Measurements from ENCODE around the gene MYO18A.
"Not testable (repeated sequence)": the region's sequence is repeated elsewhere in the genome, so short reads cannot be mapped to it uniquely, and the experiment has no call there.

Gene MYO18A

GRCh38 chr17:29180034-29180787 lies at the start of gene MYO18A:
MYO18A (minus strand) TSS chr17:29180398; CDS start chr17:29166940, 13,458 bp downstream.
- DNase-seq = peak; percentile 86

DNA sequence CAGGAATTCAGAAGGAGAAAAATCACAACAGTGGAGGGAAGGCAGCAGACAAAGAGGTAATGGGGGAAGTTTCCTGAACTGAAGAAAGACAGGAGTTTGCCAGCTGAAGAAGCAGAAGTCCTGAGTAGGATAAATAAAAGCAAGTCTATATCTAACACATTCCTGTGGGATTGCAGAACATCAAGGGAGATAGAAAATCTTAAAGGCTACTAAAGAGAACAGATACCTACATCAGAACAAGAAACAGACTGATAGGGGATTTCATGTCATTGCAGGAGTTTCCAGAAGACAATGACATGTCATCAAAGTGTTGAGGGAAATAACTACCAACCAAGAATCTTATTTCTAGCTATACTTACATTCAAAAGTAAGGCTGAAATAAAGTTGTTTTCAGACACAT lies 45.2 kb upstream of the MYO18A start:
- no peak for DNase-seq

DNA sequence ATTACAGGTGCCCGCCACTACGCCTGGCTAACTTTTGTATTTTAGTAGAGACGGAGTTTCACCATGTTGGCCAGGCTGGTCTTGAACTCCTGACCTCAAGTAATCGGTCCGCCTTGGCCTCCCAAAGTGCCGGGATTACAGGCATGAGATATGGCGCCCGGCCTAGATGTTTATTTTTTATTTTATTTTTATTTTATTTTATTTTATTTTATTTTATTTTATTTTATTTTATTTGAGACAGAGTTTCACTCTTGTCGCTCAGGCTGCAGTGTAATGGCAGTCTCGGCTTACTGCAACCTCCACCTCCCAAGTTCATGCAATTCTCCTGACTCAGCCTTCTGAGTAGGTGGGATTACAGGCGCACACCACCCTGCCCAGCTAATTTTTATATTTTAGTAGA lies 41.1 kb upstream of the MYO18A start:
- not testable (repeated sequence) for DNase-seq

- peak; percentile 82 for DNase-seq
Observed at GRCh38 chr17:29219378-29220047, 39.3 kb upstream of the MYO18A start.

- DNase-seq = no peak
Observed at GRCh38 chr17:29216856-29217255, 36.7 kb upstream of the MYO18A start.

DNA sequence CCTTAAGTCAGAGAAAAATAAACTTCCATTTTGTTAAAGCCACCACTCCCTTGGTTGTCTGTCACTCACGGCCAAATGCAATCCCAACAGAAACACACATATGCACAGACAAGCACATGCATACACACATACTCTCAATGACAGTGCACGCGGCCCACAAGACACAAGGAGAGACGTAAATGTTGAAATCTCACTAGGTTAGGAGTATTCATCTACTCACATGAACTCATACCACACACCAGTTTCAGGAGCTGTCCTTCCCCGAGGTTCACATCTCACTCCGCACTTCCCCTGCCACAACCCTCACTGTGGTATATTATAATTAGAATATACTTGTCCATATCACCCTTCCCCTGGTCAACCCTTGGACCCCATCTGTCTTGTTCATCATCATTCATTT lies 36.0 kb upstream of the MYO18A start:
- no peak for DNase-seq

DNA sequence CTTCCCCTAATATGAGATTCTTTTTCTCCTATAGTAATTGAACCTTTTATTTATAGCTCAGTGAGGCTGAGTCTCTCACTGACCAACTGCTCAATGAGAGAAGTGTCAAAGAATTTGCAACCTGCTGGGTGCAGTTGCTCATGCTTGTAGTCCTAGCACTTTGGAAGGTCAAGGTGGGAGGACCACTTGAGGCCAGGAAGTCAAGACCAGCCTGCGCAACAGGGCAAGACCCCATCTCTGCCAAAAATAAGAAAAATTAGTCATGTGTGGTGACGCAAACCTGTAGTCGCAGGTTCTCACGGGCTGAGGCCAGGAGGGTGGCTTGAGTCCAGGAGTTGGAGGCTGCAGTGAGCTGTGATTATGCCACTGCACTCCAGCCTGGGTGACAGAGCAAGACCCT lies 35.5 kb upstream of the MYO18A start:
- DNase-seq = no peak

DNA sequence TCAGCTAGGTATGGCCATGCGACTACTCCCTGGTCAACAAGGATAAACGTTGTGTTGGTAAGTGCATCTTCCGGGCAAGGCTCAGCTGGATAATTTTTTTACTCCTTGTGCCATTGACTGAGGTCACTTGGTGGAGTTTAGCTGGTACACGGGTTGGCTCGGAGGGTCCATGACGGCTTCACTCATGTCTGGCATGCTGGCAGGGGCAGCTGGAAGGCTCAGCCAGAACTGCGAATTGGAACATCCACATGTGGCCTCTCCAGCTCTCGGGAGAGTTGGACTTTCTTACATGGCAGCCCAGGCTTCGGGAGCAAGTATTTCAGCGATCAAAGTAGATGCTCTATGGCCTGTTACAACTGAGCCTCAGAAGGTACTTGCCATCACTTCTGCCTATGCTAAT lies 35.0 kb upstream of the MYO18A start:
- DNase-seq = no peak

- no peak for DNase-seq
Observed at GRCh38 chr17:29214215-29215146, 34.3 kb upstream of the MYO18A start.

DNA sequence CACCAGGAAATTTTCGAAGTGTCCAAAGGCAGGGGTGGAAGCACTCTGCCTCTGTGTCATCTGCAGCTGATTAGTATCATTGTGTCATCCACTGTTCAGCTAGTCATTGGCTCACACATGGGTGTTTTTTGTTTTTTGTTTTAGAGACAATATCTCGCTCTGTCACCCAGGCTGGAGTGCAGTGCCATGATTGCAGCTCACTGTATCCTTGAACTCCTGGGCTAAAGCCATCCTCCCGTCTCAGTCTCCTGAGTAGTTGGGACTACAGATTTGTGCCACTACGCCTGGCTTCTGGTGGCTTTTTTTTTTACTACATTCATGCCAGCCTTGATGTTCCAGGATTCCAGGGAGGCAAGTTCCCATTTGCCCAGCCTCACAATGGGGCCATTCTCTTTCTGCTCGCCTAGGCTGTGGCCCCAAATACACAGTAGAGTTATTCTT lies 32.5 kb upstream of the MYO18A start:
- DNase-seq = no peak

DNA sequence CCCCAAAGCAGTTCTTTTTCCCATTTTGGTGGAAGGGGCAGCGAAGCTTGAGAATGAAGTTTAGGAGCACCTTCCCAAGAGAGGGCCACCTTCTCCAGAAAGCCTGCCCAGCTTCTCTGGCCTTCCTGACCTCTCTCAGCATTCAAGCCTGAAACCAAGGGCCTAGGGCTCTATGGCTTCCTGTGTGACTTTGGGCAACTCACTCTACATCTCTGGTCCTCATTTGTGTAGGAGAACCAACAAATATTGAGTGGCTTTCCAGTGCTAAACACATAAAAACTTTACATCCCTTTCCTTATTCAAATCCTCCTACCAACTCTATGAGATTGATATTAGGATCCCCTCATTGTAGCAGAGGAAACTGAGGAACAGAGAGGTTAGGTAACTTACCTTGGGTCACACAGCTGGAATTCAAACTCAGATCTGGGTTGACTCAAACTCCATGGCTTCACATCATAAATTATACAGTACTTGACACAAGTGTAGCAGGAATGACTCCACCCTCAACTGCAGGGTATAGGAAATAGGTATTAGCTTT lies 32.0 kb upstream of the MYO18A start:
- no peak for DNase-seq

- DNase-seq = no peak
Observed at GRCh38 chr17:29210879-29211278, 30.7 kb upstream of the MYO18A start.

- no peak for DNase-seq
Observed at GRCh38 chr17:29209073-29209472, 28.9 kb upstream of the MYO18A start.

- no peak for DNase-seq
Observed at GRCh38 chr17:29207975-29208374, 27.8 kb upstream of the MYO18A start.

DNA sequence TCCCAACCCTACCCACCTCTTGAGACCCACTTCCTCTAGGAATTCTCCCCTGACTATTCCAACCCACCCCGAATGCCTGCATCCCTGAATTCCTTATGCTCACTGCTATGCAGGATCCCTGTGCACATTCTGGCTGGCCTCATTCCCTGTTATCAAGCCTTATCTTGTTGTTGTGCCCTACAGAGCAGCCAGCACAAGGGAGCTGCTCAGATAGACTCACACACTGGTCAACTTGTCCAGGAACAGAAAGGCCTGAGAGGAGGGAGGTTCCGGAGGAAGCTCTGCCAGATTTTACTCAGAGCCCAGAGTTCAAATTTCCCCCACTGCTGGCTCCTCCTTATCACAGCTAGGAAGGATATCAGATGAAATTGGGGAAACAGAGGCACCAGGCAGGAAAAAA lies 24.8 kb upstream of the MYO18A start:
- DNase-seq = no peak

- not testable (repeated sequence) for DNase-seq
Observed at GRCh38 chr17:29204068-29204804, 24.0 kb upstream of the MYO18A start.

DNA sequence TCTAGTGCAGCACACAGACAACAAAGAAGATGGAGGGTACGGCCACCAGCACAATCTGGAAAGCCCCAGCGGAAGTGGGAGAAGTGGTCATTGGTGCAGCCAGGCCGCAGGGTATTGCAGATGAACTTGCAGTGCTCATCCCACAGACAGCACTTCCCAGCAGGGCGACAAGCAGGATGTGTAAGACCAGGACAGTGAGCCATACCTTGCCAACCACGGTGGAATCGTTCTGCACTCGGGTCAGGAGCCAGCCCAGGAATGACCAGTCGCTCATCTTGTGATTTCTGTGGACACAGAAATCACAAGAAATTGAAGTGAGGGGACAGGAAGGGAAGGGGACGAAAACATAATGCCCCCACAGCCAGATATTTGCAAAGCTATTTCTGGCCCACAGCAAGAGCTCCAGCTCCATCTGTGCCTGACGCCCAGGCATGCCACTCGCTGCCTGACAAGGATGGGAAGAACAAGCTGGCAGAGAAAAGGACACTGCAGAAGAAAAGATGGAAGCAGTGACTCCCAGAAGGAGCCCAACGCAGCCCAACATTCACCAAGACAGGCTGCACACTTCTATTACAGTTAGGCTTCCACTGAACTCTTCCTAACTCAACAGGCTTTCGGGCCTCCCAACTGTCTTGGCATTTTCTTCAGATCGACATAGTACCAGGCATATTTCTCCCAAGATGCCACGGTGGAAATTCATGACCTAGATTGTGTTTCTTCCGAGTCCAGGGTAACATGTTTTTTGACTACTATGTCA lies 17.5 kb upstream of the MYO18A start:
- no peak for DNase-seq

GRCh38 chr17:29196769-29197515 lies 16.7 kb upstream of the MYO18A start:
- no peak for DNase-seq

DNA sequence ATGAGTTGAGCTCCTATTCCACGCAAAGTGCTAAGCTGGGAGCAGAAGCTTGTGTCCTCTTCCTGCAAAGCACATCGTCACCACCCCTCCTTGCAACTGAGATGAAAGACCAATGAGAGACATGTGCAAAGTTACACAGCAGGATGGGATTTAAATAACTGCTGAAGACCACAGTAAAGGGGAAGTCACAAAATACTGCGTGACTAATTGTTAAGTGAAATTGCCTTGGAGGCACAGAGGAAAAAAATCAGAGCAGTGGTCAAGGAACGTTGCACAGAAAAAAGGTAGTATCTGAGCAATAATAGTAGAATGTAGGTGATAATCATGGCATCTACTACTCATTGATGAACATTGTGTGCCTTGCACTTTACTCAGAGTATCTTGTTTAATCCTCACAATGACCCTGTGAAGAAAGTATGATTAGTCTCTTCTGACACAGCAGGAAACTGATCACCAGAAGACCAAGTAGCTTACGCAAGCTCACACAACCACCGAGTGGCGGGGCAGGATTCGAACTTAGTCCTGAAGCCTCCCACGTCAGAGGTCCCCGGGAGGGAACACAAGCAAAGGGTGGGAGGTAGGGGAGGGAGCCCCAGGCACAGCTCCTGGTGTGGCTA lies 15.4 kb upstream of the MYO18A start:
- no peak for DNase-seq

- no peak for DNase-seq
Observed at GRCh38 chr17:29194669-29195068, 14.5 kb upstream of the MYO18A start.
